Activated T-helper 17 cell treated with anti-CD3 and anti-CD28 coated beads, Interleukin-2, amount 50 U/mL, for 72 hours (primary cell): Measurements from ENCODE around the gene MRPS7. TPM values are rescaled to one million over a fixed set of nuclear protein-coding genes. Genes with fewer than 3 reads are reported as not detected.
A peak's percentile ranks its signal among the peaks of the same experiment; 100 is the strongest.
"Not testable (repeated sequence)": the region's sequence is repeated elsewhere in the genome, so short reads cannot be mapped to it uniquely, and the experiment has no call there.

Experiments used
- ATAC-seq: fragments of 150-1000 bp; cut with Tn5 transposase; replicated peaks from 2 replicates; pipeline ENCODE4 v1.10.0; 2021; ENCODE audit warnings: mild to moderate bottlenecking, moderate library complexity
- H3K27ac Mint-ChIP-seq: one replicate; pipeline ENCODE4 v1.8.0; 2022; ENCODE audit warnings: mixed read lengths
- H3K27me3 Mint-ChIP-seq: one replicate; pipeline ENCODE4 v1.8.0; 2022; ENCODE audit warnings: mixed read lengths
- H3K36me3 Mint-ChIP-seq: one replicate; pipeline ENCODE4 v1.8.0; 2022; ENCODE audit warnings: low read depth, mild to moderate bottlenecking, mixed read lengths
- H3K4me1 Mint-ChIP-seq: one replicate; pipeline ENCODE4 v1.8.0; 2022; ENCODE audit warnings: mixed read lengths
- H3K4me3 Mint-ChIP-seq: one replicate; pipeline ENCODE4 v1.8.0; 2022; ENCODE audit warnings: mild to moderate bottlenecking, mixed read lengths
- H3K9me3 Mint-ChIP-seq: one replicate; pipeline ENCODE4 v1.8.0; 2022; ENCODE audit warnings: mixed read lengths
- total RNA-seq, 2 donors: library from RNA; stranded (reverse); gene quantifications; one replicate each; pipeline ENCODE4 v1.2.3, GENCODE V29; 2022

MRPS7 gene
- total RNA-seq, 2 donors from 2014 or later = 53.6 to 83.2 TPM

DNA sequence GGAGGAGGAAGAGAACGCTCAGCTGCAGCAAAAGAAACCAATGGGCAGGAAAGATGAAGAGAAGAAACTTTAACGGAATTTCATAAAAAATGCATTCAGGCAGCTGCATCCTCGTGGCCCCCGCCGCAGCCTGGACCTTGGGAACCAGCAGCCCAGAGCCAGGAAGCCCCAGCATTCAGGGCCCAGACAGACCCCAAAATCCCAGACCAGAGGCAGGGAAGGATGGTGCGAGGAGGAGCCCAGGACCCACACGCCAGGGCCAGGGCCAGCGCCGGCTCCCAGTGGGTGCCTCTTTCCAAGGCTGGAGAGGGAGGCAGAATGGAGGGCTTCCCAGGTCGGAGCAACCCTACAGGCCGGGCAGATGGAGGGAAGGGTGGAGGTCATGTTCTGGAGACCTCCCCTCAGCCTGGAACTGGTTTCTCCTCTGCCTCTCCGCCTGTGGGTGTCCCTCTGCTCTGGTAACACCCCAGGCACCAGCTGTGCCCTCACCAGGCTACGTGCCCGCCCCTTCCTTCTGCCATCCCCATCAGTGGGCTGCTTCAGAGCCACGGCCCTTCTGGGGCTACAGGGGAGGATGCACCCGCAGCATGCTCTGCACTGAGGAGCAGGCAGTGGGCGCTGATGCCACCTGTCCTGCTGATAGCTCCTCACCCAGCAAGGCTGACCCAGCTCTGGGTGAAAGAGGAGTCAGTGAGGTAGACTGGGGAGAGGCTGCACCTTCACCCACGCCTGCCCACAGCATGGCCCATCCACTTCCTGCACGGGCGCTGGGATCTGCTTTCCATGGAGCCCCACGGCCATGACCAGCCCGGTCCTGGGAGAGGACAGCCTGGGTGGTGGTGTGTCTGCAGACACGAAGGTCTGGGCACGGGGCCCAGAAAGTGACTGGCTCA lies 10.5 kb downstream of the MRPS7 start:
- Mint-ChIP-seq H3K36me3 (peaks cover 52% of the 10 kb centered on the region), H3K4me3 (peak overlapping the region; percentile 79)

DNA sequence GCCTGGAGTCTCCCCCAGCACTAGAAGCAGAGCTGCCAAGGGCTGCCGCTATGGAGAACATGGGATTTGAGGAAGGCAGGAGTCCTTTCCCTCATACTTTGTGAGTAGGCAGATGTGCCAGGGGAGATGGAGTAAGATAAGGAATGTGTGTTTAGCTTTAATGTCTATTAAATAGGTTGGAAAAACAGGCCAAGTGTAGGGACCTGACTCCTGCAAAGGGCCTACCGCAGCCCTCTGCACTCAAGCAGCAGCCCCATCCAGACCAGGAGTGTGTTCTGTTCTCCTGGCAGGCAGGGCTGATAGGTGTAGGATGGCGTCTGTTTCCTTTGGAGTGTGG lies 11.1 kb downstream of the MRPS7 start:
- Mint-ChIP-seq H3K4me3 (peak overlapping the region; percentile 79), H3K9me3 (no peaks in the 10 kb centered on the region), H3K4me1 (peaks cover 20% of the 10 kb centered on the region), H3K27me3 (no peaks in the 10 kb centered on the region), H3K36me3 (peaks cover 58% of the 10 kb centered on the region), H3K27ac (peak overlapping the region; percentile 76)
- no peak for ATAC-seq

More for the DNA sequence above, 10.5 kb downstream of the MRPS7 start:
- Mint-ChIP-seq H3K27ac (peak overlapping the region; percentile 79), H3K27me3 (no peaks in the 10 kb centered on the region), H3K9me3 (no peaks in the 10 kb centered on the region), H3K4me1 (peaks cover 20% of the 10 kb centered on the region)
- no peak for ATAC-seq

DNA sequence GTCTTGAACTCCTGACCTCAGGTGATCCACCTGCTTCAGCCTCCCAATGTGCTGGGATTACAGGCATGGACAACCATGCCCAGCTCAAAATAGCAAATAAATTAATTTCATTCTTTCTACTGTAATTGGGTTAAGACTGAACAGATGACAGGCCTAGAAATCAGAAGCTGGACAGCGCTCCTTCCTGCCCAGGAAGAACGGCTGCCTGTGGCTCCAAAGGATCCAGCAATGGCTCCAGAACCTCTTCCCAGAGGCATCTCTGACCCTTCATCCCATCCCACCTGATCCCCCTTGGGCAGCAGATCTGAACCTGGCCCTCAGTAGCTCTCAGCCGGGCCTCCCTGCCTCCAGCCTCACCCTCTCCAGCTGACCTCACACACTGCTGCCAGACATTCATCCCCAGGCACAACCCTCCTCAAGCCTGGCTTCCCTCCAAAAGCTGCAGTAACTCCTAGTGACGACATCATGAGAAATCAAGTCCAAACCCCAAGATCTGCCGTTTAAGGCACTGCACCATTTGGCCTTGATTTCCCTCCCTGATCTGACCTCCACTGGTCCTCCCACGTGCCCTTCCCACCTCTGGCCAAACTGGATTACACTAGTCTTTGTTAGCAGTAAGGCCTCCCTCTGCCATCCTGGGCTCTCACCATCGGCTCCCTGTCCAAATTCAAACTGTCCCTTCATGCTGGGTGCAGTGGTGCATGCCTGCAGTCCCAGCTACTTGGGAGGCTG lies 12.5 kb downstream of the MRPS7 start:
- no peak for ATAC-seq
- peak overlapping the region; percentile 36 for H3K4me3 Mint-ChIP-seq
- H3K36me3 Mint-ChIP-seq = peaks cover 69% of the 10 kb centered on the region
- no peaks in the 10 kb centered on the region for H3K9me3 Mint-ChIP-seq
- peaks cover 18% of the 10 kb centered on the region for H3K4me1 Mint-ChIP-seq
- H3K27me3 Mint-ChIP-seq = no peaks in the 10 kb centered on the region
- peak overlapping the region; percentile 68 for H3K27ac Mint-ChIP-seq

DNA sequence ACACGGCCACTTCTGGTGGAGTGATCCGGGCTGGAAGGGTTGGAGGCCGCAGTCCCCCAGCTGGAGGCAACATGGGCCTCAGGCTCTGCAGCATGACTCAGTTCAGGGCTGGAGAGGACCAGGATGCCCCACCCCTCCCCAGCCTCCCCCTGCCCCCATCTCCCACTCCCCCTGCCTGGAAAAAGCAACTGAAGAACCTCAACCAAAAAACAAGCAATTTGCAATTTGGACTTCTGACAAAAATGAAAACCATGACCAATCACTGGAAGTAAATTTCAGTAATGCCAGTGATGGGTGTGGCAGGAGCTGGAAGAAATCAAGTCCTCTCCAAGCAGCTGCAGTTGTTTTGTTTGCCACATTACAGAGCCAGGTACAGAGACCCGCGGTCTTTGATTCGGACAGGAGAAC lies 16.0 kb downstream of the MRPS7 start:
- H3K4me3 Mint-ChIP-seq = no peak overlapping the region
- H3K27ac Mint-ChIP-seq = no peak overlapping the region
- H3K9me3 Mint-ChIP-seq = no peaks in the 10 kb centered on the region
- ATAC-seq = no peak
- peaks cover 8% of the 10 kb centered on the region for H3K4me1 Mint-ChIP-seq
- H3K36me3 Mint-ChIP-seq = peaks cover 94% of the 10 kb centered on the region
- H3K27me3 Mint-ChIP-seq = no peaks in the 10 kb centered on the region

DNA sequence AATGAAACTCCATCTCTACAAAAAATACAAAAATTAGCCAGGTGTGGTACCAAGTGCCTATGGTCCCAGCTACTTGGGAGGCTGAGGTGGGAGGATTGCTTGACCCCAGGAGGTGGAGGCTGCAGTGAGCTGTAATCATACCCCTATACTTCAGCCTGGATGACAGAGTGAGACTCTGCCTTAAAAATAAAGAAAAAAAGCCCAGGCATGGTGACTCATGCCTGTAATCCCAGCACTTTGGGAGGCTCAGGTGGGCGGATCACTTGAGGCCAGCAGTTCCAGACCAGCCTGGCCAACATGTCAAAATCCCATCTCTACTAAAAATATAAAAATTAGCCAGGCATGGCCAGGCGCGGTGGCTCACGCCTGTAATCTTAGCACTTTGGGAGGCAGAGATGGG lies 18.5 kb downstream of the MRPS7 start:
- not testable (repeated sequence) for ATAC-seq

DNA sequence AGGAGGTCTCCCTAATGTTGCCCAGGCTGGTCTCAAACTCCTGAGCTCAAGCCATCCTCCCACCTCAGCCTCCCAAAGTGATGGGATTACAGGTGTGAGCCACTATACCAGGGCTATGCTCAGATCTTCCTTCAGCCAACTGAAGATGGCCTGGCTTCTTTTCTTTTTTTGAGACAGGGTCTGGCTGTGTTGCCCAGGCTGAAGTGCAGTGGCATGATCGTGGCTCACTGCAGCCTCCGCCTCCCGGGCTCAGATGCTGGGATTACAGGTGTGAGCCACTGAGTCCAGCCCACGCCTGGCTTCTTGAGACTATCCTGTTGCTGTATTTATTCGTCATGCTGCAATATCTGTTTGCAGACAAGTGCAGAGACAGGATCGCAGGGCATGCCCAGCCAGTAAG lies 23.4 kb downstream of the MRPS7 start:
- H3K27me3 Mint-ChIP-seq = no peaks in the 10 kb centered on the region
- no peak for ATAC-seq
- H3K9me3 Mint-ChIP-seq = no peaks in the 10 kb centered on the region
- peaks cover 6% of the 10 kb centered on the region for H3K4me1 Mint-ChIP-seq
- peaks cover 95% of the 10 kb centered on the region for H3K36me3 Mint-ChIP-seq
- H3K27ac Mint-ChIP-seq = no peak overlapping the region
- no peak overlapping the region for H3K4me3 Mint-ChIP-seq

More for the DNA sequence above, 18.5 kb downstream of the MRPS7 start:
- not testable (repeated sequence) for H3K9me3 Mint-ChIP-seq, H3K4me3 Mint-ChIP-seq, H3K4me1 Mint-ChIP-seq, H3K27ac Mint-ChIP-seq, H3K27me3 Mint-ChIP-seq
- peaks cover 93% of the 10 kb centered on the region for H3K36me3 Mint-ChIP-seq

DNA sequence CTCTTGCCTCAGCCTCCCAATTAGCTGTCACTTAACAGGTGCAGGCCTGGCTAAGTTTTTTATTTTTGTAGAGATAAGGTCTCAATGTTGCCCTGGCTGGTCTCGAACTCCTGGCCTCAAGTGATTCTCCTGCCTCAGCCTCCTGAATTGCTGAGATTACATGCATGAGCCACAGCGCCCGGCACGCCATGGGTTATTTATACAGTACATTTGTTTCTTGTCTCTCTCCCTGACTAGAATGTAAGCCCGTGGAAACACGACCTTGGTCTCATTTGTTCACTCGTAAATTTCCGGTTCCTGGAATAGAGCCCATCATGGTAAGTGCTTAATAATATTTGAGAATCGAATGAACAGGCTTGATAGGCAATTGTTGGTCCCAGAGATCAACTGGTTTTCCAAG lies 25.5 kb downstream of the MRPS7 start:
- Mint-ChIP-seq H3K36me3 (peaks cover 74% of the 10 kb centered on the region), H3K27ac (no peak overlapping the region), H3K27me3 (no peaks in the 10 kb centered on the region), H3K4me3 (peak overlapping the region; percentile 96), H3K4me1 (peaks cover 6% of the 10 kb centered on the region), H3K9me3 (no peaks in the 10 kb centered on the region)
- no peak for ATAC-seq

DNA sequence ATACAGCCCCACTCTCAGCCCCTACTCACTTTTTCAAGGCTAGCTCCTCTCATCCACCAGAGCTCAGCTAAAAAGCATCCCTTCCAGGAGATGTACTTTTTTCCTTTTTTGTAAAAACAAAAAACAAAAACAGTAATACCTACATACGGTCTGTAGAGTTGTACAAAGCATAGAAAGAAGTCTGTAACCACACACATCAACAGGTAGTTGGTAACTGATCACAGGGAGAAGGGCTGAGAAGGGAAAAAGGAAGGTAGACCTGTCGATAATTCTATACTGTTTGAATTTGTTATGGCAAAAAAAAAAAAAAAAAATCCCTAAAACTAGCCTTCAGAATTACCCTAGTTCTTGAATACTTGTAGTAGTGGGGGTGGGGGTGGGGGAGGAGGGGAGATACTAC lies 26.7 kb downstream of the MRPS7 start:
- H3K27ac Mint-ChIP-seq = peak overlapping the region; percentile 99
- H3K9me3 Mint-ChIP-seq = no peaks in the 10 kb centered on the region
- H3K27me3 Mint-ChIP-seq = no peaks in the 10 kb centered on the region
- H3K4me3 Mint-ChIP-seq = peak overlapping the region; percentile 96
- H3K4me1 Mint-ChIP-seq = peaks cover 6% of the 10 kb centered on the region
- ATAC-seq = no peak
- peaks cover 64% of the 10 kb centered on the region for H3K36me3 Mint-ChIP-seq

DNA sequence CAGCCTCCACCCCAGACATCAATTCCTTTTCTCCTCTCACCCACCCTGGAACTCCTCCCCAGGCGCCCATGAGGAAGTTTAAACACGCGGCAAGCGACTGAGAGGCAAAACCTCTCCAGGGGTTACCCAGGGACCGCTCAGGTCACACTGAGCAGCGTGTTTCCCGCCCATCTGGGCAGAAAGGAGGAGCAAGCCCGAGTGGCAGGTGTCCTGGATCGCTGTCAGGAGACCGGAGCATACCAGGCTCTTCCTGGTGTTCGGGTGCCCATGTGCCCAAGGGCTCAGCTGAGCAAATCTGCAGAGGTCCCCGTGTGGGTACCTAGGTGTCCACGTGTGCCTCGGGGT lies 27.1 kb downstream of the MRPS7 start:
- H3K36me3 Mint-ChIP-seq = peaks cover 60% of the 10 kb centered on the region
- H3K9me3 Mint-ChIP-seq = no peaks in the 10 kb centered on the region
- H3K27me3 Mint-ChIP-seq = no peaks in the 10 kb centered on the region
- H3K27ac Mint-ChIP-seq = peak overlapping the region; percentile 99
- ATAC-seq = peak; percentile 34
- H3K4me3 Mint-ChIP-seq = peak overlapping the region; percentile 96
- H3K4me1 Mint-ChIP-seq = peaks cover 6% of the 10 kb centered on the region

DNA sequence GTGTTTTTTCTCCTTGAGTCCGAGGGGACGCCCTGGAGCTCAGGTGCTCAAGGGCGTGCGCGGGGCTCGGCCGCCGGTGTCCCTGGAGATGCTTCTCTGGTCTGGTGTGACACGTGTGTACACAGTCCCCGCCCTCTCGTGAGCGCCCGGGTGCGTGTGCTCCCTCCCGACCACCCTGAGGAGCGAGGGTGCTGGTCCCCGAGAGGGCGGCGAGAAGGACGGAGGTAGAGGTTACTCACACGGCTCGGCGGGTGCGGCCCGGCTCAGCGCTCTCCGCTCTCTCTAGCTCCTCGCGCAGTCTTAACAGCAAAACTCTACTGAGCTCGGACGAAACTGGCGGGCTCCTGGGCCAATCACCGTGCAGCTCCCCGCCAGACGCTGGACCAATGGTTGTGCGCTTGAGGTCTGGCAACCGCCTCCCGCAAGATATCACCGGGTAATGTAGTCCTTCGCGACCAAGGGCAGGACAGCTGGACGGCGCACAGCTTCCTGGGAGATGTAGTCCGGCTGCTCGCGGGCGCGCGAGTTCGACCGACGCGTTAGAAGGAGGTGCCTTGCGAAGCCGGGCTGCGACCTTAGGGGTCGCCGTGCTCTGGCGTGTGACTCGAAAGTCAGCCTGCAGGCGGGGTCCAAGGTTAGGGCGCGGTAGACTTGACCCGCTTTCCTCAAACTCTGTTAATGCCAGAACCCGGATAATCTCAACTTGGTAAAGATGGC lies 27.6 kb downstream of the MRPS7 start, which contains the start of gene SLC25A19:
TSS of gene SLC25A19 (minus strand) at position 319 of the 717 bp plus-strand sequence. CDS start 2,669 bp downstream, outside the sequence.
- no peaks in the 10 kb centered on the region for H3K27me3 Mint-ChIP-seq
- peak within 1 kb of the TSS; percentile 96 for H3K4me3 Mint-ChIP-seq
- peak within 1 kb of the TSS; percentile 99 for H3K27ac Mint-ChIP-seq
- peak; percentile 96 for ATAC-seq
- peaks cover 55% of the 10 kb centered on the region for H3K36me3 Mint-ChIP-seq
- H3K4me1 Mint-ChIP-seq = peaks cover 6% of the 10 kb centered on the region
- H3K9me3 Mint-ChIP-seq = no peaks in the 10 kb centered on the region

DNA sequence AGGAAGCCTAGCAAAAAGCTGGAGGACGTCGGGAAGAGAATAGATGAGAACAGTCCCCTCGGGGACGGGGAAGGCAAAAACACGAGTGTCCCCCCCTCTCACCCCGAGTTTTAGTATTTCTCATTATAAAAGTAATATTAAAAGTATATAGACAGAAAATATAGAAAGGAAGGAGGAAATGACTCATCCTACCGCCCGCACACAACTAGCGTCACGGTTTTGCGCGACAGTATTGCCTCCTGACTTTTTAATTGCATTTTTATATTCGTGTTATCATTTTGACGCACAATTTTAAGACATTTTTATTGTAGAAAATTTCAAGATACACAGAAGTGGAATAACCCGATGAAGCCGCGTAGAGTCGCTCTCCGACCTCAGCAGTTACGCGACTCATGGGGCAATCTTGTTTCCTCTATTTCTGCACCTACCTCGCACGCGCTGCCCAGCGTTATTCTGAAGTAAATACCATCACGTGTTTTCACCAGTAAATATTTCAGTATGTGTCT lies 28.2 kb downstream of the MRPS7 start:
- Mint-ChIP-seq H3K27ac (peak overlapping the region; percentile 99), H3K4me3 (peak overlapping the region; percentile 96), H3K9me3 (no peaks in the 10 kb centered on the region), H3K4me1 (peaks cover 6% of the 10 kb centered on the region), H3K36me3 (peaks cover 49% of the 10 kb centered on the region), H3K27me3 (no peaks in the 10 kb centered on the region)
- ATAC-seq = peak; percentile 34

DNA sequence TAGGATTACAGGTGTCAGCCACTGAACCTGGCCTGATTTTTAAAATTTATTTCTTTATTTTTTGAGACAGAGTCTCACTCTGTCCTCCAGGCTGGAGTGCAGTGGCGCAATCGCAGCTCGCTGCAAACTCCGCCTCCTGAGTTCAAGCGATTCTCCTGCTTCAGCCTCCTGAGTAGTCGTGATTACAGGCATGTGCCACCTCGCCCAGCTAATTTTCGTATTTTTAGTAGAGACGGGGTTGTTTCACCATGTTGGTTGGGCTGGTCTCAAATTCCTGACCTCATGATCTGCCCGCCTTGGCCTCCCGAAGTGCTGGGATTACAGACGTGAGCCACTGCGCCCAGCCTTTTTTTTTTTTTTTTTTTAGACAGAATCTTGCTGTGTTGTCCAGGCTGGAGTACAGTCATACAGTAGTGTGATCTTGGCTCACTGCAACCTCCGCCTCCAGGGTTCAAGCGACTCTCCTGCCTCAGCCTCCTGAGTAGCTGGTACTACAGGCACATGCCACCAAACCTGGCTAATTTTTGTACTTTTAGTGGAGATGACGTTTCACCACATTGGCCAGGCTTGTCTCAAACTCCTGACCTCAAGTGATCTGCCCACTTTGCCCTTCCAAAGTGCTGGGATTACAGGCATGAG lies 31.2 kb downstream of the MRPS7 start:
- not testable (repeated sequence) for H3K4me3 Mint-ChIP-seq, H3K27me3 Mint-ChIP-seq, H3K9me3 Mint-ChIP-seq, ATAC-seq, H3K27ac Mint-ChIP-seq
- Mint-ChIP-seq H3K36me3 (peaks cover 25% of the 10 kb centered on the region), H3K4me1 (peaks cover 16% of the 10 kb centered on the region)

DNA sequence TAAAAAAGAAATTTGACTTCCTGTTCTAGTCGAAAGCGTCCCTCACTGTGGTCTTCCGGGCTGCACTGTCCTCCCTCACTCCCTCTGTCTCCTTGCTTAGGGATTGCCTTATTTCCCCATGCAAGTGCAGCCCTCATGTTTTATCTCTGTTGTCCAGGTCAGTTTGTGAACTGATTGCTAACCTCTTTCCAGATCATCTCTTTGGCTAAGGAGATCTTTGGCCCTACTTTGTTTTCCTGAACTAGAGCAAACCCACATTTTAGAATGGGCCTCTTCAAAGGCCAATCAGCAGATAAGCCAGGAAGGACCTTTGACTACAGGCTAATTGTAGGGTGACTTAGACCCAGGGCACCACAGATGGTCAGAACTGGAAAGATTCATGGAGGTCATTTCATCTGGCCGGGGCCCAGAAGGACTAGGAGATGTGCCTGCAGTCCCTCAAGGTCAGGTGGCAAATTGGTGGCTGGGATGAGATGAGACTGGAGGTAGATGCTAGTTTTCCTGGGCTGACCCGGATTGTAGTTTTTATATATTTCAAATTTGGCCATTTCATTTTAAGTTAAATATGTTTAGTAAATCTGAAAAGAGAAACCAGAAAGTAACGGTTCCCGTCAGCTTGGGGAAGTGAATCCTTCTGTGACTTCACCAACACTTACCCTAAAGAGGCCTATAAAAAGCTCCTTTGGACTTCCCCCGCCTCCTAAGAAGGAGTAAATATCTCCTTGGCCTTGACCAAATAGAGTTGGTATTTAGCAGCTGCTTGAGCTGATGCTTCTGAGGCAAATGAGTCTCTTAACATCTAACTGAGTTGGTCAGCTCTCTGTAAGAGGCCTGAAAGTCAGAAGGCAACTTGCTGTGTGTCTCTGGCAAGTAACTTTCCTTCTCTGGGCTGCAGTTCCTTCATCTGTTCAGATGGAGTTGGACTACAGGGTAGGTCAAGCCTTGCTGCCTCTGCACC lies 33.8 kb downstream of the MRPS7 start:
- peak overlapping the region; percentile 62 for H3K4me3 Mint-ChIP-seq
- ATAC-seq = peak; percentile 80
- H3K27me3 Mint-ChIP-seq = no peaks in the 10 kb centered on the region
- no peaks in the 10 kb centered on the region for H3K9me3 Mint-ChIP-seq
- peak overlapping the region; percentile 87 for H3K27ac Mint-ChIP-seq
- H3K4me1 Mint-ChIP-seq = peaks cover 13% of the 10 kb centered on the region
- H3K36me3 Mint-ChIP-seq = peaks cover 7% of the 10 kb centered on the region
